EL (cell line): ENCODE results near the gene HERPUD1.
"Not testable (repeated sequence)": the region's sequence is repeated elsewhere in the genome, so short reads cannot be mapped to it uniquely, and the experiment has no call there.

Experiments used
- DNase-seq: peaks from one replicate; pipeline ENCODE4 v3.0.0-alpha.2; 2016

HERPUD1 gene

GRCh38 chr16:56931892-56932720 lies at the start of gene HERPUD1:
TSS of gene HERPUD1 (plus strand) at chr16:56932142. CDS start at chr16:56932245, 103 bp downstream.
- DNase-seq, result peak; percentile 98

GRCh38 chr16:56883586-56883985 lies 48.4 kb upstream of the HERPUD1 start:
- DNase-seq, result no peak

- no peak for DNase-seq
These were observed 47.8 kb upstream of the HERPUD1 start for GRCh38 chr16:56884026-56884582.

GRCh38 chr16:56884929-56885328 lies 47.0 kb upstream of the HERPUD1 start:
- DNase-seq, result not testable (repeated sequence)

GRCh38 chr16:56885446-56886162 lies 46.3 kb upstream of the HERPUD1 start:
- no peak for DNase-seq

- DNase-seq, result no peak
These were observed 45.6 kb upstream of the HERPUD1 start for GRCh38 chr16:56886296-56886695.

- no peak for DNase-seq
These were observed 45.1 kb upstream of the HERPUD1 start for GRCh38 chr16:56886826-56887225.

GRCh38 chr16:56888806-56889205 lies 43.1 kb upstream of the HERPUD1 start:
- DNase-seq, result no peak

- no peak for DNase-seq
These were observed 42.7 kb upstream of the HERPUD1 start for GRCh38 chr16:56889206-56889605.

- DNase-seq, result no peak
These were observed 40.3 kb upstream of the HERPUD1 start for GRCh38 chr16:56891685-56892084.

GRCh38 chr16:56892705-56893104 lies 39.2 kb upstream of the HERPUD1 start:
- DNase-seq, result no peak

- DNase-seq, result no peak
These were observed 37.5 kb upstream of the HERPUD1 start for GRCh38 chr16:56894331-56894917.

- no peak for DNase-seq
These were observed 36.1 kb upstream of the HERPUD1 start for GRCh38 chr16:56895813-56896212.

GRCh38 chr16:56896244-56896643 lies 35.7 kb upstream of the HERPUD1 start:
- DNase-seq, result no peak

GRCh38 chr16:56897026-56897799 lies 34.7 kb upstream of the HERPUD1 start:
- DNase-seq, result no peak

GRCh38 chr16:56898847-56899246 lies 33.1 kb upstream of the HERPUD1 start:
- no peak for DNase-seq

- no peak for DNase-seq
These were observed 28.1 kb upstream of the HERPUD1 start for GRCh38 chr16:56903866-56904265.

- DNase-seq, result no peak
These were observed 24.5 kb upstream of the HERPUD1 start for GRCh38 chr16:56907401-56907800.

- no peak for DNase-seq
These were observed 22.4 kb upstream of the HERPUD1 start for GRCh38 chr16:56909527-56909979.

GRCh38 chr16:56910112-56910511 lies 21.8 kb upstream of the HERPUD1 start:
- no peak for DNase-seq

- DNase-seq, result peak; percentile 89
These were observed 21.0 kb upstream of the HERPUD1 start for GRCh38 chr16:56910654-56911539.
